DMS53 treated with DMSO at 0.1 percent for 48 hours (cell line): Measurements from ENCODE around the gene SLC2A13.
"Not testable (repeated sequence)": the region's sequence is repeated elsewhere in the genome, so short reads cannot be mapped to it uniquely, and the experiment has no call there.

Experiments
- DNase-seq: peaks from one replicate; lab custom pipeline; 2025; ENCODE audit not compliant: unreplicated experiment; lab: John Stamatoyannopoulos, UW

Gene SLC2A13

DNA sequence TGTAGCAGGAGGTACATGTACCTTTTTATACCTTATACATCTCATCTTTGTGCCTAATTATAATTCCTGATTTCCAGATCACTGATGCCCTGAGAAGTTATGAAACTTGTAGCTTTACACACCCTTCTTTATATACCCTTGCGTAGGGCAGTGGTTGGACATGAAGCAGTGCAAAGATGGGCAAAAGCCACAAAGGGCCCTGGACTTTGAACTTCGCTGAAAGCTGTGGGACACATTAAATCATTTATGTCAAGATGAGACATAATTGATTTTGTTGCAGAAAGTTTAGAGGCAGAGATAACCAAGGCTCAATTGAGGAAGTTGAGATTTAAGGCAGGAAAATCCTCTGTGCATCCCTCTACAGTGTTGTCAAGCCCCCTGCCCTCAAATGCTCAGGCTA is 170.0 kb downstream of the SLC2A13 start:
- DNase-seq, result no peak

DNA sequence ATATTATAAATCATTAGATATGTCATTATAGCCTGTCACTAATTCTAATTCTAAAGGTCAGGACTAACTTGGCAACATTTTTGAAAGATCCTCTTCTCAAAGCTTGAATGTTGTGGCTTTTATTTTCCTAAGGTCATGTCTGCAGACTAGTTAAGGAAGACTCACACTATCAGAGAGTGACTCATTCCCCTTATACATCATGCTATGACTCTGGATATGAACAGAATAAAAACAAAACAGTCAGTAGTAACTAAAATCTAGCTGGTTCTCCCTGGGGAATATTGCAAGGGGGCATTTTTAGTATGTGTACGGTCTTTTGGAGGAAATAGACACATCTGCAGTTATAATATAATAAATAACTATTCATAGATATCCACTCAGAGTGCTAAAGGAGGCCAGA is 170.6 kb downstream of the SLC2A13 start:
- no peak for DNase-seq

DNA sequence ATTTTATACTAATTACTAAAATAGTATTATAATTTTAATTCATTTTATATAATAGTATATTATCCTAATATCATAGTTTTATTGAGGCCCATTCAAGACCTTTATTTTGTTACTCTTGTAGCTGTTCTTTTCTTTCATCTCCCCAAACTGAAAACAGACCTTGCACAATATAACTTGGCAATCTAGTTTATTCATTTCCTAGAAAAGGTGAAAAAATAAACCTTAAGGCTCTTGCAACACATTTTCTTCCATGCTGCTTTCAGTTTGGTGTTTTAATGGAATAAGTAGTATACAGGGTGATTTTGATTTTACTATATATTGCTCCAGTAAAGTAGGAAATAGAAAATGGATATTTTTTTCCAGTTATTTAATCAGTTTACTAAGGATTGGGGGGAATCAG is 174.0 kb downstream of the SLC2A13 start:
- DNase-seq, result no peak

DNA sequence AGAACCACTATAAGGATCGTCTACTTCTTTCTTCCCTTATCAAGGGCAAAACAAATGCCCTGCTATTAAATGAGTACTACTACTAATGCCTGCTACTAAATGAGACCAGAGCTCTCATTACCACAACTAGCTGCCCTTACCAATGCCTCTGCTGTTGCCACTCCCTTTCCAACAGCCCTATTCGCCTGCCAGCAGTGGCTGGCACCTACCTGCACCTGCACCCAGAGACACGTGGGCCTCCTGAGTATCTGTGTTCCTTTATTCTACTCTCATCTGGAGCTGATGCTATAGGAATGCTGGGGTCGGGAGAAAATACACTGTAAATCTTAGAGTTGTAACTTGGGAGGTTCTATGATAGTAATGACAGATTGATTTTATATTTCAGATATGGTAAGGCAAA is 174.7 kb downstream of the SLC2A13 start:
- DNase-seq, result no peak

DNA sequence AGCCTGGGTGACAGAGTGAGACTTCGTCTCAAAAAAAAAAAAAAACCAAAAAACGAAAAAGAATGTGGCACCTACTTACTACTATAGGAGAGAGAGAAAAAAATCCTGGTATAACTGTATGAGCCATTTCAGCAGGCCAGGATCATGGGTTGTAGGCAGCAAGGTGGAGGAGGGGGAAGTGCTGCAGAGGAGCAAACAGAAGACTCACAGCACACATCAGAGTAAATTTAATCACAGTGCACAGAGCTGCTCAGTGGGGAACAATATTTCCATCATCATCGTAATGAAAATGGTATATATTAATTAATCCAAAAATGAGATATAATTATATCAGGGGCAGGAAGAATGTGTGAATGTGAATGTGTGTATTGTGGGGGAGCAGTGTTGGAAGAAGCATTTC is 175.8 kb downstream of the SLC2A13 start:
- DNase-seq, result no peak

DNA sequence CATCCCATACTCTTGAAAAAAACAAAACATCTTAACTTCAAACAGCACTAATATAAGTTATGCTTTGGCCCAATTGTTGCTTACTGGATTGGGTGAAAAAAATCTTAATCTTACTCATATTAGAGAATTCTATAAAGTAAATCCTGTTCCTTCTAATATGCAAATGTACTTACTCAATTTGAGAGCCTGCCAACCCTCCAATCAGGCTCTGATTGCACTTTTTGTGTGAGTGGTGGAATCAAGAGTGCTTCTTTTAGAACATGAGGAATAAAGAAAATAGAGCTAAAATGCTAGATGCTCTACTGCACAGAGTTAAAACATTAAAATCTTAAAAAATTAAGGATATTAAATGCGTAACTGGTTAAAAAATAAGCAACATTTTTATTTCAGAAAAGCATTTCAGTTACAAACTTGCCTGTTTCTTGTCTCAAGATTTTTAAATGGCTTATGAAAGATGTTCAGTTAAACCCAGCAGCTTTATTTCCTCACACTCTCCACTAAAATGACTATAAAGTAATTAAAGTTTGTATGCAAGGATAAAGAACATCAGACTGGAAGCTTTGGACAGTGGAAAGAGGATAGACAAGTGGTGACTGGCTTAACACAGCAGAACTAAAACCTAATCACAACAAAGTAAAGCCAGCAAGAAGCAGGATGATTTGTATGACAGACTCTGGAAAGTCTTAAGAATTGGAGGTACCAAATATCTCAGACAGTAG is 177.5 kb downstream of the SLC2A13 start:
- no peak for DNase-seq

DNA sequence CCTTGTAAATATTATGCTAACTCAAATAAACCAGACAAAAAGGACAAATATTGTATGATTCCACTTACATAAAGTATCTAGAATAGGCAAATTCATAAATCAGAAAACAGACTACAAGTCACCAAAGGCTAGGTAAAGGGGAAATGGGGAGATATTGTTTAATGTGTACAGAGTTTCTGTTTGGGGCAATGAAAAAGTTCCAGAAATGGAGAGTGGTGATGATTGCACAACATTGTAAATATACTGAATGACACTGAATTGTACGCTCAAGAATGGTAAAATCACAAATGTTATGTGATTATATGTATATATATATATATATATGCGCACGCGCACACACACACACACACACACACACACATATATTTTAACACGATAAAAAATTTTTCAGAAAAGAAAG is 182.5 kb downstream of the SLC2A13 start:
- no peak for DNase-seq

DNA sequence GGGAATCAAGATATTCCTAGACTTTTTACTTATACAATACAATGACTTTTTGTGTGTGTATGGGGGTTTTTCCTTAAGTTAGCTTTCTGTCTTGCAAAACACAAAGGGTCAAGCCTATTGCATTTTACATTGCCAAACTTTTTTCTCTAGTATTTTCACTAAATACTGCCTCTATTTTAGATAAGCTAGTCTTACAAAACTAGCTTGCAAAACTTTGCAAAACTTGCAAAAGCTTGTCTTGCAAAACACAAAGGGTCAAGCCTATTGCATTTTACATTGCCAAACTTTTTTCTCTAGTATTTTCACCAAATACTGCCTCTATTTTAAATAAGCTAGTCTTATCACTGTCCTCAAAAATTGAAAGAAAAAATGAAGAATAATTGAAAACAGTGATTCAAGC is 183.3 kb downstream of the SLC2A13 start:
- DNase-seq, result not testable (repeated sequence)

DNA sequence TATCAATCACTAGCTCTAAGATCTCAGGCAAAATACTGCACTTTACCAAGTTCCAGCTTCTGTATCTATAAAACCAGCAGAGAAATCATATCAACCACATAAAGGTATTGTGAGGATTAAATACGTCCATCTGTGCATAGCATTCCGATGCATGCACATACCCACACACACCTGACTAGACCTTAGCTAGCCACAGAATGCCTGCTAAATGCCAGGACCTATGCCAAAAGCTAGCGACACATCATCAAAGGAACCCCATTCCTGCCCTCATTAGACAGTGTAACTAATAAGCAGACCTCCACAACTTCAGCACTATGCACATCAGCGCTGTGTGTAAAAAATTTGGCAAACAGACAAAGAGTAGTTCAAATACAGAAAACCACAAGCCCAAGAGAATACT is 185.2 kb downstream of the SLC2A13 start:
- DNase-seq, result no peak

DNA sequence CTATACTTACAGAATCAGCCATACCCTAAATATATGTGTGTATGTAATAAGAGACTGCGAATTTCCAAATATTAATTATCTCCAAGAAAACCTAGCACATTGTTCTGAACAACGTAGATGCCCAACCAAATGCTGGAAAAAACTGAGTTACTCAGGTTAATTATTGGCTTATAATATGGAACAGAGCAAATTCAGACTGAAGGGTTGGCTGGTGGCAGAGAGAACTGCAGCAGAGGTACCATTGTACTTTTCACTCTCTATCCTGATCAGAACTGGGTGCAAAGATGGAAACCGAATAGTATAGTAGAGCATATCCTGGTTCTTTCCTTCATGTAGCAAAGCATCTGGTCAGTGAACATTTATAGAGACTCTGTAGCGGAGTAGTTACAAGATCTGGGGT is 185.7 kb downstream of the SLC2A13 start:
- DNase-seq, result no peak

DNA sequence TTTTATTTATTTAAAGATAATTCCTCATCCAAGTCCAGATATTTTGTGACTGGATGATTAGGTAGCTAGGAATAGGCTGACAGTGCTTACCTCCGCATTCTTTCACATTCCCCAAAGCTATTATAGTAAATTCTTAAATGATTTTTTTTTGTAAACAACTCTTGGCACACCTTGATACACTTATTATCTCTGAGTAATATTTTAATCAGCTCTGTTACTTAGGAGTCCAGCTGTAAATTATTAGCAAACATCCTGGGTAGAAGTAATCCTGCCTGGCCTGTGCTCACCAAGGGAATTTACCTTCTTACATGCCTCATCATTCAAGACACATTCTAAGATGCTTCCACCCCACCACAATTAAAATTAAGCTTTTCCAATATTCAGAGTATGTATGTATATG is 186.1 kb downstream of the SLC2A13 start:
- DNase-seq, result no peak

DNA sequence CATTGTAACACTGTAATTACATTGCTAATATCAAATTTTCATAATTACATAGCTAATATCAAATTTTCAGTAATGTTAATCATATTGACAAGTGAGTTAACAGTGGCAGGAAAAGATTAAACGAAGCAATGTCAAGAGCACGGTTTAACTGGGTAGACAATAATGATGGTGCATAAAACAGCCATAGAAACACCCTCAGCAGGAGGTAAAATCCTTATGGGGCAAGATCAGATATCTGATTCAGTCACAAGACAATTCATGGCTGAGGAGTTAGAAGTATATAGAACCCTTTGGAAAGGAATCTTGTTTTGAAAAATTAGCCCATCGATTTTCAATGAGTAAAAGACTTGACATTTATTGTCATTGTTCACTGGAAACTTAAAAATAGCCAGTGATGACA is 190.6 kb downstream of the SLC2A13 start:
- no peak for DNase-seq

DNA sequence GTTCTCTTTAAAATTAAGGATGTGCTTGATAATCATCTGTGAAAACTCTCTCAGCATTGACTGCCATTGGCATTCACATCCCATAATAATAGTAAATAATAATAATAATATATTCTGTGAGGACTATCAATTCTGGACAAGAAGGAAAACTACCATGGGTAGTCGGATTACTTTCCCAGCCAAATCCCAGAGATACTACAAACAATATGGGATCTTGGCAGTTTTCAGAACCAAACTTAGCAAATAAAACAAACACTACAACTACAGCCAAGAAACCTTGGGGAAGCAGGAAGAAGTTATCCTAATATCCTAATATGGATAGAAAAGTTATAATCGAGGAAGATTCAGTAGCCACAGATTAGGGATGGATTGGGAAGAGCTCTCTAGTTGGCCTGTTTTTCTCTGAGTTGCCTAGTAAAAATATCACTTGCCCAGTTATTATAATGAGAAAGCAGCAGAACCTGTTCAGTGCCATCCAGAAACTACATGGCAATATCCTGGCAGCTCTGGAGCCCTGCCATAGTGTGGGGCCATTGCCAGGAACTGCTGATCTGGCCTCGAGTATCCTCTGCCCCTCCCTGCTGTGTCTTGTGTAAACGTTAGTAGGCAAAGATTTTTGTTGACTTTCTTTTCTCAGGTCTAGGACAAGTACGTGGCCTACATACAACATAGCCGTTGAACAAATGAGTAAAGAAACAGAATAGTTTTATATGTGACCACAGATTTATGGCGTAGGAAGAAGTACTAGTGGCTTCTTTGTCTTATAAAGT is 193.5 kb downstream of the SLC2A13 start:
- DNase-seq, result peak; percentile 73

DNA sequence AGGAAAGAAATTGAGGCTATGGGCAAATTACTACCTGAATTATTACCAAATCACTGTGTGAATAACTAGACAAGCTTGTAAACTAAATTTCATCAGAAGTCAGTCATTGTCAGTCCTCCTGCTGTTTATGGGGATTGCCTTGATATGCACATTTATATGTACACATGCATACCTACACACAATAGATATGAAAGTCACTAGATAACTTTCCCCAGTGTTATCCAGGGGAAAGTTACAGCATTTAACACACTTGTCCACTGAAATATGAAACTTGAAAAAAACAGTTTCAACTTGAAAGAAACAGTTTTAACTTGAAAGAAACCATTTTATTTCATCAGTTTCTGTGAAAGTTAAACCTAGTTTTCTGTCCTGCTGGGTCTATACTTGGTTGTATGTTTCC is 199.6 kb downstream of the SLC2A13 start:
- no peak for DNase-seq

DNA sequence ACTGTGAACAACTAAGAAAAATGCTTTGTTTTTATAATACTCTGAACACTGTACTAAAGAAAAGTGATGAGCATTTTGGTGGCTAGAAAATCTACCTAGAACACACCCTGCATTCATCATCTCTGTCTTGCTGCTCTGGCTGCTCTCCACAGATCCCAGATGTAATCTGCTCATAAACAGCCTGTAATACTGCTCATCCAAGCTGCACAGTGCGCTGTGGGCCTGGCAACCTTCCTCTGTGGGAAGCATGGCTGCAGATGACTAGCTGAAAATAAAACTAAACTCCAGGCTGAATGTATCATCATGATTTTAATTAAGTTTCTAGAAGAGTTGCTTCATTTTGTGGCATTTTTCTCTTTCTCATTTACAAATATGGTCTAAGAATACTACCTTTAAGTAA is 200.7 kb downstream of the SLC2A13 start:
- DNase-seq, result no peak

DNA sequence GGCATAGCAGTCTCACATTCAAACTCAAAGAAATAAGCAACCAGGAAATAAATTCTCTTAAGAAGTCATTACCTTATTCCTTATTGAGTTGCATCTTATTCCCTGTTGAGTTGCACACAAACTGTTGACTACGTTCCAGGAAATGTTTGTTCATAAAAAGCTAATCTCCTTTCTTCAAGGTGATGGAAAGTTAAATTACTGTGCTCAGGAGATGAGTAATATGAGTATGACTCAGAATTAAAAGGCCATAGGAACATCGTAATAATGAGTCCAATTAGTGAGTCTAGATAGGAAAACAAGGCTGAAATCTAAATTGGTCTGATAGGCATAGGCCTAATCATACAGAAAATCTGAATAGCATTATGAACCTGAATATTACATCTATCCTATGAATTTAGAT is 203.1 kb downstream of the SLC2A13 start:
- no peak for DNase-seq

DNA sequence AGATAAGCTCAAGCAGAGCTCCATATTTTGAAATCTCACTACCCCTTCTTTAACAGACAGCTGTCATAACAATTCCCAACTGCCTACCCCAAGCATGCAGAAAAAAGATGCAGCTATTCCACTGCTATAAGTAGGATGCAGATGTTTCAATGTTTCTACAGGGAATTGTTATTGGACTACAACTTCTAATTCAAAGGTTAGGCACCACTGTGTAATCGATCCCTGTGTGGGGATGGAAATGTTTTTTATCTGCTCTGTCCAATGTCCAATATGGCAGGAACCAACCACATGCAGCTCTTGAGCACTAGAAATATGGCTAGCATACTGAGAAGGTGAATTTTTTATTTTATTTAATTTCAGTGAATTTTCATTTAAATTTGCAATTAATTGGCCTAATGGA is 208.6 kb downstream of the SLC2A13 start:
- no peak for DNase-seq

DNA sequence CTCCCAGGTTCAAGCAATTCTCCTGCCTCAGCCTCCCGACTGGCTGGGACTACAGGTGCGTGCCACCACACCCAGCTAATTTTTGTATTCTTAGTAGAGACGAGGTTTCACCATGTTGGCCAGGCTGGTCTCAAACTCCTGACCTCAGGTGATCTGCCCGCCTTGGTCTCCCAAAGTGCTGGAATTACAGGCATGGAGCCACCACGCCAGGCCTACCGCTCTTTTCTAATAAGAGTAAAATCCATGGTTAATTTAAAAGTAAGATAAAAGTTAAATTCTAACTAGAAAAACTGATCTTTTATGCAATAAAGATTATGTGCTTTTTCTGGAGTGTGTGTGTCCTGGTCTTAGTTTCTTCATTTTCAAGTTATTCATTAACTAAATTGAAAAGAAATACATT is 212.5 kb downstream of the SLC2A13 start:
- not testable (repeated sequence) for DNase-seq

DNA sequence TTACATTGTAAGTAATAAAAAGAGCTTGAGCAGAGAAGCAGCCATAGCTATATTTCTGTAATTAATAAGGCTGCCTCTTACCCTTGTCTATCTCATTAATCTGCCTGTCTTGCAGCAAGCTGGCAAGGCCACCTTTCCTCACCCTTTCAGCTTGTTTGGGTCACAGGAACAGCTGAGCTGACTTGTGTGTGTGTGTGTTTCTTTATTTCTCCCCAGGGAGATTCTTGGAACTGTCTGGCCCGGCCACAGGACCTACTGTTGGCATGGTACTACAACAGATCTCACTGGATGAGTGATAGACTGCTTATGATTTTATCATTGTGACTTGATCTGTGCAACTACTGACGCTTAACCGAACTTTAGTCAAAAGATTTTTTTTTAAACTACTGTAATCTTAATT is 213.7 kb downstream of the SLC2A13 start:
- DNase-seq, result no peak

DNA sequence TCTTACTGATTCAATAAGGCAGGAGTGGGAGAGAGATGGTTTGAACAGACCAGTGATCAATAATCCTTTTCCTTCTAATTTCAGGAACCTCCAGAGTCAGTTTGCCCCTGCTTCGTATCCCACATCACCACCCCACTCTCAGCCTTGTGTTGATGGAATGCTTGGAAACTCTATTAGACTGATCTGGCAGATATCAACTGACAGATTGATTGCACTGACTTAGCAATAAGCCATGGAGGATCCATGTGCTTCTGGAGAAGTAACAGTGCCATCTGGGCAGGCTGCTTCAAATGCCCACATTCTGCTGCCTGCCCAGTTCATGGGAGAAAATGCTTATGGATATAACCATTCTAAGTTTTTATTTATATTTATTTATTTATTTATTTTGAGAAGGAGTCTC is 218.0 kb downstream of the SLC2A13 start:
- no peak for DNase-seq

DNA sequence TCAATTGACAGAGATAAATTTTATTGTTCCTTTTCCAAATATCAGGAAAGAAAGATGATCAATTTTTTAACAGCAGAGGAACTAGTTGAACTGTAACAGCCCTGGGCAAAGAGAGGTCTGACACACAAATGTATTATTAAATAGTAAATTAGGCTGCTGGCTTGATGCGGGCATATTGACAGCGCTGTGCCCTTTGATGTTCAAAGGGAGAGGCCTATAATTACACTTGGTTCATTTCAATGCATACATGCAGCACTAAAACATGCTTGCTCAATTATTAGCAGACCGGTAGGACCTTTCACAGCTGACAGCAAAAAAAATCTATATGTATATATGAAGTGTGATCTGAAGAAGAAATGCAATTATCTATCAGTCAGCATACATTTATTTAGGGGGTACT is 219.8 kb downstream of the SLC2A13 start:
- no peak for DNase-seq

DNA sequence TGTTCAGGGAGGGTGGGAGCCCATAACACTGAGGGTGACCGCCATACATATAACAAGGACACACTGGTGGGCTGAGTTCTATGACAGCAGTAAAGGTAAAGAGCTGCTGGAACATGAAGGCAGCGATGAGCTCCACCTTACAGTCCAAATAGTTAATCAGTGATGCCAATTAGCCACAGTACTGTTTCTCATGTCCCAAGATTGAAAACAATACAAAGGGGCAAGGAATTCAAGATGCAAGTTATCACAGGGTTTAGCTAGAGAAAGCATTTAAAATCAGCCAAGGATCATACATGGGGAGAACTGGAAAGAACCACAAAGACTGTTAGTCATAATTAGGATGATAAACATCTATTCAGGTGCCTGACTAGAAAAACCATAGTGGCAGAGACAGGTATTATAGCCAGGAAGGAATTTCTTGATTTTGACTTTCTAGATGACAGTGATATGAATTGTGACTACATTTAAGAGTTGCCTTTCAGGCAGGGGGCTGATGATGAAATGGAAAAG is 221.2 kb downstream of the SLC2A13 start:
- no peak for DNase-seq

DNA sequence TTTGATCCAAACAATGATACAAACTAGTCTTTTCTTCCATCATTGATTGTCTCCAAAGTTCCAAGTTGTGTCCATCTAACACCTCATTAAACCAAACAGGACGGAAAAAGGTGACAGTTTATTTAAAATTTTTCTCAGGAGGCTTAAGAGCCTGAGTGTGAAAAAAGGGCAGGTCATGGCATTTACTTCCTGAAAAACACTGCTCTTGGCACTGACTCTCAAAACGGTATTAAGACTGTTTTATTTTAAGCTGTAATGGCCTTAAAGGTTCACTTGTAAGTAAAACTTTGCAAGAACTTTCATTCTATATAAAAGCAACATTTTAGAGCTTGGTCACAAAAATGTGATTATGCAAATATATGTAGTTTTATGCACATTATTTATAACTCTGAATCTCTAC is 222.5 kb downstream of the SLC2A13 start:
- no peak for DNase-seq
